GM12875 (cell line): ENCODE measurements around the gene IRX3.

Experiments
- H3K4me3 ChIP-seq: one replicate; pipeline ENCODE4 v1.5.1; 2011; ENCODE audit warnings: low read depth, low read length, control low read depth
- TF ChIP-seq, protein P1 (sequence below): IDR thresholded peaks from 2 replicates; pipeline ENCODE4 v1.5.1; 2011; ENCODE audit warnings: low read depth, mild to moderate bottlenecking, control low read depth, inconsistent platforms, low read length, moderate library complexity, borderline replicate concordance; ENCODE audit not compliant: insufficient read depth

IRX3 gene

DNA sequence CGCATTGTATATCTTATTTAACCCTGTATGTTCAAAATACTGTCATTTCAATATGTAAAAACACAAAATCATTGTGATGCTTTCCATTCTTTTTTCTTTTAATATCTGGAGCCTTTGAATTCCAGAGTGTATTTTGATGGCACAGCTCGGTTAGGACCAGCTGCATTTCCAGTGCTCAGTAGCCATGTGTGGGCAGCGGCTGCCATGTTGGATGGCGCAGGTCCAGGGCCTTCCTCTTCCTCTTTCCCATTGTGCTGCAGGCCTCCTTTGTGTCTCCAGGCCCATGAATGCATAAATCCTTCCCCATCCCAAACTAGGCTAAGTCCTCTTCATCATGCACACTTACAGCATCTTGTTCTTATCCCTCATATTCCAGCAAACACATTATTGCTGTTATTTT is 13.0 kb downstream of the IRX3 start:
- TF ChIP-seq, protein P1, sequence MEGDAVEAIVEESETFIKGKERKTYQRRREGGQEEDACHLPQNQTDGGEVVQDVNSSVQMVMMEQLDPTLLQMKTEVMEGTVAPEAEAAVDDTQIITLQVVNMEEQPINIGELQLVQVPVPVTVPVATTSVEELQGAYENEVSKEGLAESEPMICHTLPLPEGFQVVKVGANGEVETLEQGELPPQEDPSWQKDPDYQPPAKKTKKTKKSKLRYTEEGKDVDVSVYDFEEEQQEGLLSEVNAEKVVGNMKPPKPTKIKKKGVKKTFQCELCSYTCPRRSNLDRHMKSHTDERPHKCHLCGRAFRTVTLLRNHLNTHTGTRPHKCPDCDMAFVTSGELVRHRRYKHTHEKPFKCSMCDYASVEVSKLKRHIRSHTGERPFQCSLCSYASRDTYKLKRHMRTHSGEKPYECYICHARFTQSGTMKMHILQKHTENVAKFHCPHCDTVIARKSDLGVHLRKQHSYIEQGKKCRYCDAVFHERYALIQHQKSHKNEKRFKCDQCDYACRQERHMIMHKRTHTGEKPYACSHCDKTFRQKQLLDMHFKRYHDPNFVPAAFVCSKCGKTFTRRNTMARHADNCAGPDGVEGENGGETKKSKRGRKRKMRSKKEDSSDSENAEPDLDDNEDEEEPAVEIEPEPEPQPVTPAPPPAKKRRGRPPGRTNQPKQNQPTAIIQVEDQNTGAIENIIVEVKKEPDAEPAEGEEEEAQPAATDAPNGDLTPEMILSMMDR, result no peak
- H3K4me3 ChIP-seq, result no peak overlapping the region

DNA sequence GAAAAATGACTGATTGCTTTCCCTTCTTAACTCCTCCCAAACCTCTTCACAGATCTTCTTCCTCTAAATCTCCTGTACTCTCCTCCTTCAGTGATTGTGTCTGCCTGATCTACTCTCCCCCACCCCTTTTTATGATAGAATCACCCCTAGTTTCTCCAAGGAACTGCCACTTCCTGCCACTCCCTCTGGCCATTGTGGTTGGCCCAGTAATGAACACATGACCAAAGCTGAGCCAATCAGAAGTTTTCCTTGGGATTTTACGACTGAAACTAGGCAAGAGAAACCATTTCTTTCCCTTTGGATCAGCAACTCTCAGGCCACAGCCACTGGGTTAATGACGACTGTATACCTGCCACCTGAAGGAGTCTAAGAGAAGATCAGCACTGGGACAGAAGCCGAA is 15.9 kb downstream of the IRX3 start:
- no peak overlapping the region for H3K4me3 ChIP-seq
- TF ChIP-seq, protein P1, result no peak

DNA sequence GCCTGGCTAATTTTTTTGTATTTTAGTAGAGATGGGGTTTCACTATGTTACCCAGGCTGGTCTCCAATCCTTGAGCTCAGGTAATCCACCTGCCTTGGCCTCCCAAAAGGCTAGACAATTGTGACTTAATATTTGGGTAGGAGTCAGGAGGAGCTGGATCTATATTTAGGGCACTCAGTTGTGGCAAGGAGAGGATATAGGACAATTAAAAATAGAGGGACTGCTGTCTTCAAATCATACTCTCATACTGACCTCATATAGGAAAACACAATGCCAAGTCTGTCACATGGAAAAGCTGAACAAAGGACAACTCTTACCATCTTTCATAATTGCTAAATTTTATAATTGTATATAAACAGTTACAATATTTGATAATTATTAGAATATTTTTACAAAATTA is 17.1 kb downstream of the IRX3 start:
- TF ChIP-seq, protein P1, result no peak

DNA sequence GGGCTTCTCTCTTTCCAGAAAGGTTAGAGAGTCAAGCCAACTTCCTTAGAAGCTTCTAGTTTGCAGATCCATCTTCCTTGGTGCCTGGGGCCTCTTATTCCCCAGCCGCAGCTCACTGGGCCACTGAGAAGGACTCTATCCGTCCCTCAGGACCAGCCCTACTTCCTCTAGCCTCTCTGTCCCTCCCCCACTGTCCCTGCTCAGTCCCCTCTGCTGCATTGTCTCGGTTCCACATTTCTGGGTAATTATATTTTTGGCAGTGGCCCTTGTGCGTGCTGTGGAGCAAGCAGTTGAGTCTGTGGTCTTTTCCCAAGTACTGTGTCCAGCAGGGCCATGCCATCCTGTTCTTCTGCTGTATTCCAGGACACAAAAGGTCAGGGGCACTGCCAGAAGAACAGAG is 17.8 kb downstream of the IRX3 start:
- TF ChIP-seq, protein P1, result no peak
- H3K4me3 ChIP-seq, result no peak overlapping the region

More for the DNA sequence above, 17.1 kb downstream of the IRX3 start:
- H3K4me3 ChIP-seq, result no peak overlapping the region

DNA sequence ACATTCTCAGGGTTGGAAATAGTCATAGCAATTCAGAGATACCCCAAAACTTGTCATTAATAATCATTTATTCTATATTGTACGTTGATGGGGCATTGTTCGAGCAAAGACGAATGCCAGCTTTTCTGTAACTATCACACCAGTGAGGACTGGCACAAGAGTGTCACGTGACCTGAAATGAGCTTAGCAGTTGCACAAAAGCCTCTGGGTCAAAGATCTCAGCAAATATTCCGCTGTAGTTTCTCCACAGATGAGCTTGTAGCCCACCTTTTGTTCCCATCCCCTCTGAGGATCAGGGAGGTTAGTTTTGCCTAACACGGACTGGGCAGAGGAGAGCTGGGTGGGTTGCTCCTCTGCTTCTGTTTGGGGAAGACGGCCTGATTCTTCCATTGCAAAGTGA is 18.2 kb downstream of the IRX3 start:
- TF ChIP-seq, protein P1, result no peak
- H3K4me3 ChIP-seq, result no peak overlapping the region

DNA sequence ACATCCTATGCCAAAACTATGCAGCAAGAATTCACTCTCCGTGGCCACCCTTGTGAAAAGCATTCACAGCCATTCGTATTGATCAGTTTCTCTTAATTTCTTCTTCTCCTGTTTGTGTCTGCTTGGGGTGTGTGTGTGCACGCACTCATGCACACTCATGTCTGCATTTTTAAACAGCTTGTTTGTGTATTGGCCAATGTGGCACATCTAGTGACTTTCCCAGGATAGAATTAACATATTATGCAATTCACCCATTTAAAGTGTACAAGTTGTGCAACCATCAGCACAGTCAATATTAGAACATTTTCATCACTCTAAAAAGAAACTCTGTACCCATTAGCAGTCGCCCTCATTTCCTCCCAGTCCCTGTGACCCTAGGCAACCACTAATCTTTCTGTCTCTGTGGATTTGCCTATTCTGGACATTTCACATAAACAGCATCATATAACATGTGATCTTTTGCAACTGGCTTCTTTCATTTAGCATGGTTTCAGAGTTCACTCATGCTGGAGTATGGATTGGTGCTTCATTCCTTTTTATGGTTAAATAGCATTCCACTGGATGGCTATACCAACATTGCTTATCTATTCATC is 20.1 kb downstream of the IRX3 start:
- no peak overlapping the region for H3K4me3 ChIP-seq
- TF ChIP-seq, protein P1, result no peak

DNA sequence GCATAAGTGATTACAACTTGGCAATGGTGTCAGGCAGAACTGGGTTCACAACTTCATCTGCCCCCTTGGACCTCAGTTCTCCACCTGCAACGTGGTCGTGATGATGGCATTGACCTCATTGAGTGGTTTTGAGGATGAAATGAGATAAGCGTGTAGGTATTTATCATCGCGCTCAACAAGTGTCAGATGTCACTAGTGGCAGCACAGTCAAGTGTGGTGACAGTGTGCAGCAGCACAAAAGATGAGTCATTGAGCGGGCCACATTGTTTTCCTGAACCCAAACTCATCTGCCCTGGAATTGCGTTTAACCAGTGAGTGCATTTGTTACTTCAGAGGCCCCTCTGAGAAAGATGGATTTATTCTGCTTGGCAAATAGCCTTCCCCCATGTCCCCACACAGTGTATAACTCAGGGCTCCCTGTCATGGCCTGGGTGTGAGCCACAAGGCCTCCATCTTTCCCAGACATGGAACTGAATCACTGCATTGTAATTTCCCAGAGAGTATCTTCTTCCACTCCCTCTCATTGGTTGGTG is 20.9 kb downstream of the IRX3 start:
- TF ChIP-seq, protein P1, result no peak
- H3K4me3 ChIP-seq, result no peak overlapping the region
